ENCODE data around the gene RNASEH2B.

RNASEH2B gene

DNA sequence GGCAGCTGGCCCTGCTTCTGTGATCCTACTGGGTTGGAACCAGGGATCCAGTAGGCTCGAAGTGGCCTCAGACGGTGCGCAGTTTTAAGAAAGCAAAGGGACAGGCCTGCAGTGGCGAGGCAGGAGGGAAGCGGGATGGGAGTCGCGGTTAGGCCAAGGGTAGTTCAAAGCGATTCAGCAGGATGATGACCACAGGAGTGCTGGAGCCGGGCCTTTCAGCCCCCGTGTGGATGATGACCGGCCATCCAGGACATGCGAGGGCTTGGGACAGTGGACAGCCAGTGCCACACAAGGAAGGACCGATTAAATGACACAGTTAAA lies 854 bp downstream of the RNASEH2B start:
- DNase-seq, result no peak

- DNase-seq, result no peak
Observed at GRCh38 chr13:50911081-50911631, 1.6 kb downstream of the RNASEH2B start.

- peak; percentile 91 for DNase-seq
Observed at GRCh38 chr13:50911937-50912795, 2.6 kb downstream of the RNASEH2B start.

DNA sequence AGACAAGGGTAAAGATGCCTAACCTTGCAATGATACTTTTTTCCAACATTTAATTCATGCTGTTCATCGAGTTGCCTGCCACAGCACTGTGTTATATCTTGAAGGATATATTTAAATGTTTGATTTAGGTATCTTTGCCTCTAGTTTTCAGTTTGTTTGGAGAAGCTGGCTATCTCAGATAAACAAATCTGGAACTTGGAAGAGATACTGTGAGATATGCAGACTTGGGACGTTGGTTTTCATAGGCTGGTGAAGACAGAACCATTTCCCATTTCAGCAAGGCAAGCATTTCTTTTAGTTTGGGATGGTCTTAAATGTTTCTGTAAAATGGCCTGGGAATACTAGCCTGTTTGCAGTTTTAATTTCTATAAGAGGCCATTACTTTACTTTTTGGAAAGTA lies 3.3 kb downstream of the RNASEH2B start:
- DNase-seq, result no peak

GRCh38 chr13:50914176-50914700 lies 4.6 kb downstream of the RNASEH2B start:
- DNase-seq, result no peak

DNA sequence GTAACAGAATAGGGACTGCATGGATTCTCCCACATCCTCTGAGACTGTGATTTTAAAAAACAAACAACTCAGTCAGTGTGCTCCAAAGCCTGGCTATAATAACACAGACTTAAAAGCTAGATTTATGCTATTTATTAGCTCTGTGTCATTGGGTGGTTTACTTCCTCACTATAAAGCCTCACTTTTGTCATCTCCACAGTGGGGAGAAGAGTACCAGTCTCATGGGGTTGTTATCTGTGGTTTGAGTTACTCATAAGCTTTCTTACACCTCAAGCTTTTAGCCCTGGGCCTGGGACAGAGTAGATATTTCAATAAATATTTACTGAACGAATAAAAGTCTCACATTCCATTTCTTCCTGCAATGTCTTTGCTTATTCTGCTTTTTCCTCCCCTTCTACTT lies 5.3 kb downstream of the RNASEH2B start:
- DNase-seq, result no peak

DNA sequence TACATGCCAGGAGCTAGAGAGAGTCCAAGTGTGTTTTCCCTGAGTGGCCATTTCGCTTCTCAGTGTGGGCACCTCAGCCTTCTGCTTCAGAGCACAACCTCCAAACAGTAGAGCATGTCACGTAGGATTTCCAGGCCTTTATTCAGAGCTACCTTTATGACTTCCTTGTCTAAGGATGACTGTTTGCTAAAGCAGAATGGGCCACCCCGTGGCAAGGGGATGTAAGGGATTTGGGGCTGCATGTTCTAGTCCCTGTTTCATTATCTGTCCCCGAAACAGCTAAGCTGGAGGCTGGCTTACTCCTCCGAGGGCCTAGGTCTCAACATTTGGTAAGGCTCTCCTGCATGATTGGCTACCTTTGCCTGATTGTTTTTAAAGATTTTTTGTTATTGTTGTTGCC lies 6.0 kb downstream of the RNASEH2B start:
- DNase-seq, result no peak

DNA sequence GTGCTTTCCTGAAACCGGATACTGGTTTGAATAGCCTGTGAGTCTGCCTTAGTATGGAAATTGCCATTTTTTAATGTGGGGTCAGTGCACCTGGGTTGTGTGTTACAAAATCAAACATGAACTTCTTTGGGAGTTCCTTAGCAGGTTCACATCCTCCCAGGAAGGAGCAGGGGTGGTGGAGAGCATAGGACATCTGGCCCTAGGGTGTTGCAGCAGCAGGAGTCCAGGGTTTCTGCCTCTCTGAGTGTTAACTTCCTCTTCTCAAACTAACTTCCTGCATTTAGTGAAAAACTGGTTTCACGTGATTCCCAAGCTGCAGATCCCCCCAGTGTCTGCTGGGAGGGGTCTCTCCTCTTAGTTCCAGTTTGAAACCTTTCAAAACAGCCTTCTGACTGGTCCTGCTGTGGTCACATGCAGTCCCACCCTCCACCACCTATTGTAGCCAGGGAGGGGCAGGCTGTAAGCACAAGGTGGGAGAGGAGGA lies 7.2 kb downstream of the RNASEH2B start:
- DNase-seq, result no peak

DNA sequence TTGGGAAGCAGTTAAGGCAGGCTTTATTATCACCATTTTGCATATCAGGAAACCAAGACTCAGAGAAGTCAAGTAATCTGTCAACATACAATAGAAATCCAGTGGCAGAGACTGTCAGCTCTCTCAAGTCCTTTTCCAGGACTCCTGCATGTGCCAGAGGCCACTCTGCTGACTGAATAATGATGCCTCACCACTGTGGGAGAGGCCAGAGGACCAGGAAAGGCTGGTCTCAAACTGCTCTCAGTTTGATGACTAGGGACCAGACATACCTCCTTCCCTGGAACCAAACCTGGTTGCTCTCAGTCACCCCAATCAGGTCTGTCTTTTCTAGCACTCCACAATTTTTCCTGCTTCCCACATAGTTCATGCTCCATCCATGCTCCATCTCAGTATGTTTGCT lies 8.0 kb downstream of the RNASEH2B start:
- DNase-seq, result no peak

DNA sequence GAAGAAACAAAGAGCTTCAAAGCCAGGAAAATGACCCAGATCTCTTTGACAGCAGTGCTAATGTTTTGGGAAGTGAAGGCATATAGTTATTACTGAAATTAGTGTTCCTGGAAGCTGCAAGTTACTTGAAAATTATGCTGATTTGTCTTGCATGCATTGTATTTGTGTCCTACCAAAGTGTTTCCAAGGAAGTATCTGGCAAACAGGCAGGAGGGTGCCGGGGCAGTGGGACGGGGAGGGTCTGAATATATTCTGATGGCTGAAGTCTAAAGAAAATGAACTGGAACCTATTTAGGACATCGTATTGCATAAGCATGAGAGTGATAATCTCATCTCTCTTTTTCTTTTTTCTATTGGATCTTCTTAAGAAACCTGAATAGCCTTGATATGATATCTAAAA lies 9.0 kb downstream of the RNASEH2B start:
- DNase-seq, result no peak

DNA sequence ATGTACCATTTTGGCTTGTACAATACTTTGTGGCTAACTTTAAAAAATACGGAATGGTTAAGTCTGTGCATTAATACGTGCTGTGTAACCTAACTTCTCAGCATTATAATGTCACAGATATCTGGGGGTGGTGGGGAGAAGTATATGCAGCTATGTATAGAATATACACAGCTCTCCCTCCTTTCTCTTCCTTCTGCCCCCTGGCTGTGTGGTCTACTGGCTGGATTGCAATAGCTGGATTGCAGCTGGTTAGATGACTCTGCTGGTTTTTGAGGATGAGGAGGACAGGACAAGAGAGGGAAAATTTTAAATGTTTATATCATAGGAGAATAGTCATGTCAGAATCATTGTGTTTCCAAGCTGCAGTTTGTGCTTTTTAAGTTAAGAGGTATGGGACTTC lies 9.7 kb downstream of the RNASEH2B start:
- DNase-seq, result no peak

DNA sequence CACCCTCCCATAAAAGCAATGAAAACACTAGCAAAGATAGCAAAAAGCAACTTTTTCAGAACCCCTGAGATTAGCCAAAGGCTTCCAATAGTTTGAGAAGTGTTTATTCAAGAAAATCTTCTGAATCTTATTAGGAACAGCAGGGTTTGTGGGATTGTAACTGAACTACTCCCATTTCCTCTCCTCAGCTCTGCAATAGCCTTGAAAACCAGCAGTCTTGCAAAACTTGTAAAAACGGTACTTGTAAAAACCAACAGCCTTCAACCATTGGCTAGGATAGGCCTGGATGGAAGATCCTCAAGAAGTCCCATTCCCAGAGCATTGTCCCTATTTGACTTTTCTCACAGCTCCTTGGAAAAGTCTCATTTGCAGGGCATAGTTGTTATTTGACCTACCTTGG lies 12.1 kb downstream of the RNASEH2B start:
- DNase-seq, result no peak

DNA sequence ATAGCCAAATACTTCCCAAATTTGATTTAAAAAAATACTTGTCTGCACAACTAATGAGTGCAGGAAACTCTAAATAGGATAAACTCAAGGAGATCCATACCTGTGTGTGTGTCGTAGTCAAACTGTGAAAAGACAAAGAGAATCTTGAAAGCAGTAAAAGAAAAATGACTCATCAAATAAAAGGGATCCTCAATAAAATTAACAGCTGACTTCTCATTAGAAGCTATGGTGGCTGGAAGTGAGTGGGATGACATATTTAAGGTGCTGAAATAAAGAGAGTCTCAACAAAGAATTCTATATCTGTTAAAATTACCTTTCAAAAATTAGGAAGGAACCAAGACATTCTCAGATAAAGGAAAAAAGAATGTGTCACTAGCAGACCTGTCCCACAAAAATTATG lies 13.7 kb downstream of the RNASEH2B start:
- no peak for DNase-seq

GRCh38 chr13:50924025-50924424 lies 14.4 kb downstream of the RNASEH2B start:
- DNase-seq, result no peak

DNA sequence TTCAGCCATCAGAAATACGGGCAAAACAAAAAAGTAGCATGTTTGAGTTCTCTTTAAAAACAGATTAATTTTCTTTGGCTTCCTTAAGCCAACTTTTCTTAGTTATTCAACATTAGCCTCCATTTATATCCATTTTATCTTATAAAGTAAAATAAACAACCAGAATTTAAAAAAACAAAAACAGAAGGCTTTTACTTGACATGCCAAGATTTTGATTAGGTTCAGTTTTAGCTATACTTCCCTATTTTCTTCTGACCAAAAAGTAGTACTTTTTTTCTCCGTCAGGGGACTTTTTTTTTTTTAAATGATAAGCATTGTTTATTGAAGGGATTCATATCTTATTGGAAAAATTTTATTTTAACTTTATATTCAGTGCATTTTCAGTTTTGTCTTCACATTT lies 18.1 kb downstream of the RNASEH2B start:
- no peak for DNase-seq

DNA sequence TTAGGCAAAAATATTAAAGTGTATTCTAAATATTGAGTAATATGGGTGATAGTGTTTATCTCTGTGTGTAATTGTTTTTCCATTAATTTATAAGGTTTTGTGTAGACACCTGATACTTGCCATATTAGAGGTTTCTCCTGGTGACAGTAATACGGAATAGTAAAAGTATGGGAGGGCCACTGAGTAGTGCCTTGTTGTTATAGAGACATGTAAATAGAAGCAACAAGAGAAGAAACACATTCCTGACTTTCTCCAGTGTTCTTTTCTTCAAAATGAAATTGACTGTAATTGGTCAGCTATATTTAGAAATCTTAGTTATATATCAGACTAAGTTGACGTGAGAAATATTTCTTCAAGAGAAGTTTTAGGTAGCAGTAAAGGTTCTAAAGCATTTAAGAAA lies 18.5 kb downstream of the RNASEH2B start:
- no peak for DNase-seq

- no peak for DNase-seq
Observed at GRCh38 chr13:50928659-50929462, 19.3 kb downstream of the RNASEH2B start.

- no peak for DNase-seq
Observed at GRCh38 chr13:50932091-50932490, 22.5 kb downstream of the RNASEH2B start.

- no peak for DNase-seq
Observed at GRCh38 chr13:50934735-50935435, 25.3 kb downstream of the RNASEH2B start.

DNA sequence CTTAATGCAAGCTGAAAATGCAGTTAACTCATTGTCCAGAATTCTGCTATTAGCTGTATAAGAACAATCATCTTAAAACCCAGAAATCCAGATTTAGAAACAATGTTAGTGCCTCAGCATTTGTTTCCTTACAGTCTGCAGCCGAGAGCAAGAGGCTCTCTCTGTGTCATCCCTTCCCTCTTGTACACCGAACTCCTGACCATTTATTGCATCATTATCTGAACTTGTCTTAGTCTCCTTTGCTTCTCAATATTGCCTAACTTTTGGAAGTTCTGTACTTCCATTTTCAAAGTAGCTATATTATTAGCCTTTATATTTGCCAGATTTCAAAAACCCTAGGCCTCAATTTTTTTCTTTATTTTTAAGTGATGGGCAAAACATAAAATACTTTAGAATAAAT lies 27.1 kb downstream of the RNASEH2B start:
- DNase-seq, result no peak

DNA sequence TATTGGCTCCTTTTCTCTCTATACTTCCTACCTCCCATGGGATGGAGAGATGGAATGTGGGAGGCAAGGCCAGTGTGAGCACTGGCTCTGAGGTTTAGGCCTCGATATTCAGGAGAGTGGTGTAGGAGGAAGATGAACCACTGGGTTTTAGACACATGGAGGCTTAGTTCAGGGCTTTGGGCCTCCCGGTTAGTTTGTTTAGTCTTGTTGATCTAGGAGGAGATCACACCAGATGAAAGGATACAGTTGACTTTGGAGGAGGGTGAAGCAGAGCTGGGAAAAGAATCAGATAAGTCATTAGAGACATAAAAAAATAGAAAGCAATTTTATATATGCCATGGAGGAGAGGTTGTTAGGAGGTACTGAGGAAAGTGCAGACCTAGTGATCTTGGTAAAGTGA lies 30.9 kb downstream of the RNASEH2B start:
- DNase-seq, result no peak

DNA sequence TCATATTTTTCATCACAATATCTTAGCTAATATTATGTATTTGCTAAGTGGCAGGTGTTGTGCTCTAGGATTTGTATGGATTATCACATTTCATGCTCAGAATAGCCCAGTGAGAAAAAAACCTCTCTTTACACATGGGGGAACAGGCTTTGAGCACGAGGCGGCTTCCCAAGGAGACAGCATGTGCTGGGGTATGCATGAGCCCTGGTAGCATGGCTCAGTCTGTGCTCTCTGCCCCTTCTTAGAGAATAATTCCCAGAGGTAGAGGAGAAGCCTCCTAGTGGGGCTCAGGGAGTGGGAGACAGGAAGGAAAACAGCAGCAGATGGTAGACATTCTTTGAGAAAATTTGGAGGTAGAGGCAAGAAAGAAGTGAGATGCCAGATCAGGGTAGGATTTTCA lies 31.6 kb downstream of the RNASEH2B start:
- DNase-seq, result no peak

All from right forelimb (tissue), 1 donor.